ENCODE data around the gene CHKA. TPM values are rescaled to one million over a fixed set of nuclear protein-coding genes. Genes with fewer than 3 reads are reported as not detected.

Gene CHKA
- total and polyA plus RNA-seq, 4 donors = 17.6 to 73.4 (median 49.0) TPM

DNA sequence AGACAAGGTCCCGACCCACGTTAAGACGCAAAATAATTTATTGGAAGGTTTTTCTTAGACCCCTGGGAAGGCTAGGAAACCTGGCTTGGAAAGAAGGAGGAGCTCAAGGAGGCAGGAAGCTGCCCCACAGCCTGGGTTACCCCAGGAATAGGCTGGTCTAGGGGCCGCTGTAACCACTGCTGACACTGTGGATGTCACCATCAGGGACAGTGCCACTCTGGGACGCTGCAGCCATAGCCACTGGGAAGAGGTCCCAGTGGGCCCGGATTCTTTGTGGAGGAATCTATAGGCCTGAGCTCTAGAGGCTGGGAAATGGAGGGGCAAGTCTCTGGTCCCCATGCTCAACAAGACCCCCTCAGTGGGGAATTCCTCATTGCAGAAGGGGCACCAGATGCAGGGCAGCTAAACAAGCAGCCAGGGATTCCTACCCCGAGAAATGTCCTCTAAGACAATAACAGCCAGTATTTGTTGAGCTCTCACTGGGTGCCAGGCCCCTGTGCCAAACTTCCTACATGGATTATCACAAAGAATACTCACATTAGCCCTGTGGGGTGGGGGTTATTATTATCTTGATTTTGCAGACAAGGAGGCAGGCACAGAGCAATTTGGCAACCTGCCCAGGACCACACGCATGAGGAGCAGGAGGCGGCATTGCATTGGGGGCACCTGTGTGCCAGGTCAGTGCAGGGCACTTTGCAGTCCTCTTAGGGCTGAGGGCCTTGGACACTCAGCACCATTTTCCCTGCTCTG, 19.5 kb upstream of the CHKA start:
- no peak for TF ChIP-seq CTCF (IDR thresholded peaks at IDR 0.05; ENCODE audit: control extremely low read depth, extremely low read depth)
- H3K36me3 ChIP-seq (ENCODE audit: control insufficient read depth in 4 of 4, insufficient read depth in 4 of 4, low read length in 4 of 4) = no peaks in the 10 kb centered on the region
- ATAC-seq (ENCODE audit: insufficient read depth, low FRiP score) (no peak), DNase-seq (peak in 2 of 3 donors; percentile 66 to 70)
- H3K4me1 ChIP-seq (ENCODE audit: control insufficient read depth in 5 of 5, insufficient read depth in 5 of 5, low read length in 5 of 5) = peaks cover 0 to 23% (median 9%) of the 10 kb centered on the region in 5 donors
- no peaks in the 10 kb centered on the region for H3K27me3 ChIP-seq (ENCODE audit: control insufficient read depth in 3 of 3, insufficient read depth in 3 of 3, low read length in 2 of 3)
- H3K27ac ChIP-seq (ENCODE audit: low read depth in 1 of 2, low read length in 1 of 2) = peak overlapping the region in 1 of 2 donors; percentile 4
- no peaks in the 10 kb centered on the region for H3K9me3 ChIP-seq (ENCODE audit: control insufficient read depth in 4 of 4, insufficient read depth in 3 of 4, low read length in 3 of 4)
- no peak overlapping the region for H3K4me3 ChIP-seq
- 57 to 70% methylated on average over 9 of the region's 9 CpGs for WGBS, 2 donors
- H3K9ac ChIP-seq (ENCODE audit: insufficient read depth in 1 of 2, low read length in 2 of 2) = no peak overlapping the region

DNA sequence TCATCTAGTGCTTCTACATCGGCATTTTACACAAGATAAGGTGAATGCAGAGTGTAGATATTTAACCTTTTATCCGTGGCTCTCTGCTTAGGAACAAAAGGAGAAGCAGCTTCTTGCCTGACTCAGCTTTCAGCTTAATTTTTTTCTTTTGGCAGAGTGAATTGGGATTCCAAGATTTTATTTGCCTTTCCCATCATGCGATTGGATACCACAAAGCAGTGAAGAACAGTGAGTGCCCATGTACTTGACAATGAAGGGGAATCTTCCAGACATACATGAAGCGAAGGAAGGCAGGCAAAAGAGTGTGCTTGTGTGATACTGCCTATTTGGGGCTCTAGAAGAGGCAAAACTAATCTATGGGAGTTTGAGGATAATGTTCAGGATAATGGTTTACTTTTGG, 17.0 kb upstream of the CHKA start:
- Histone ChIP-seq H3K4me3 (no peak overlapping the region), H3K9ac (ENCODE audit: insufficient read depth in 1 of 2, low read length in 2 of 2) (no peak overlapping the region), H3K27me3 (ENCODE audit: control insufficient read depth in 3 of 3, insufficient read depth in 3 of 3, low read length in 2 of 3) (no peaks in the 10 kb centered on the region), H3K27ac (ENCODE audit: low read depth in 1 of 2, low read length in 1 of 2) (no peak overlapping the region), H3K36me3 (ENCODE audit: control insufficient read depth in 4 of 4, insufficient read depth in 4 of 4, low read length in 4 of 4) (no peaks in the 10 kb centered on the region), H3K9me3 (ENCODE audit: control insufficient read depth in 4 of 4, insufficient read depth in 3 of 4, low read length in 3 of 4) (no peaks in the 10 kb centered on the region), H3K4me1 (ENCODE audit: control insufficient read depth in 5 of 5, insufficient read depth in 5 of 5, low read length in 5 of 5) (peaks cover 0 to 23% (median 9%) of the 10 kb centered on the region in 5 donors)
- WGBS, 2 donors = 59 to 68% methylated on average over 4 of the region's 4 CpGs
- TF ChIP-seq CTCF (IDR thresholded peaks at IDR 0.05; ENCODE audit: control extremely low read depth, extremely low read depth) = no peak
- ATAC-seq (ENCODE audit: insufficient read depth, low FRiP score) (no peak), DNase-seq (no peak)

DNA sequence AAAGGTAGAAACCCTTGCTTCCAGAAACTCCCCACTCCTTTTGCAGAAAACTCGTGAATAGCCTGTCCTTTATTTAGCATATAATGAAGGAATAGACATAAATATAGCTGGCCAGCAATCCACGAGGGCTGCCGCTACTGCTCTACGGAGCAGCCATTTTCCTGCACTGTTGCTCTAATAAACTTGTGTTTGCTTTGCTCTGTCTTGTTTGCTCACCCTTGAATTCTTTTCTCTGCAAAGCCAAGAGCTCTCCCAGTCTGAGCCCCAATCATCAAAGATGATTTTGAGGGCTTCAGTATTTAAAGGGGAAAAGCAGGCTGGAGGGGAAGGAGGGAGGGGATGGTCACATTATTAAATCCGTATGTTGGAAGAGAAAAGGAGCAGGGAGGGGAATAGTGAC, 16.6 kb upstream of the CHKA start:
- no peaks in the 10 kb centered on the region for H3K36me3 ChIP-seq (ENCODE audit: control insufficient read depth in 4 of 4, insufficient read depth in 4 of 4, low read length in 4 of 4)
- H3K4me3 ChIP-seq = no peak overlapping the region
- H3K9me3 ChIP-seq (ENCODE audit: control insufficient read depth in 4 of 4, insufficient read depth in 3 of 4, low read length in 3 of 4) = no peaks in the 10 kb centered on the region
- TF ChIP-seq CTCF (IDR thresholded peaks at IDR 0.05; ENCODE audit: control extremely low read depth, extremely low read depth) = no peak
- H3K27me3 ChIP-seq (ENCODE audit: control insufficient read depth in 3 of 3, insufficient read depth in 3 of 3, low read length in 2 of 3) = no peaks in the 10 kb centered on the region
- 55 to 81% methylated on average over 5 of the region's 5 CpGs for WGBS, 2 donors
- no peak overlapping the region for H3K9ac ChIP-seq (ENCODE audit: insufficient read depth in 1 of 2, low read length in 2 of 2)
- no peak for ATAC-seq (ENCODE audit: insufficient read depth, low FRiP score)
- peaks cover 0 to 23% (median 9%) of the 10 kb centered on the region in 5 donors for H3K4me1 ChIP-seq (ENCODE audit: control insufficient read depth in 5 of 5, insufficient read depth in 5 of 5, low read length in 5 of 5)
- DNase-seq = peak in 1 of 3 donors; percentile 56
- H3K27ac ChIP-seq (ENCODE audit: low read depth in 1 of 2, low read length in 1 of 2) = no peak overlapping the region
